ENCODE results near the gene ITPK1. TPM values are rescaled to one million over a fixed set of nuclear protein-coding genes. Genes with fewer than 3 reads are reported as not detected.

ITPK1 gene
- total RNA-seq, 1 experiment from 2014 or later: 133 TPM

- TF ChIP-seq, protein P1, sequence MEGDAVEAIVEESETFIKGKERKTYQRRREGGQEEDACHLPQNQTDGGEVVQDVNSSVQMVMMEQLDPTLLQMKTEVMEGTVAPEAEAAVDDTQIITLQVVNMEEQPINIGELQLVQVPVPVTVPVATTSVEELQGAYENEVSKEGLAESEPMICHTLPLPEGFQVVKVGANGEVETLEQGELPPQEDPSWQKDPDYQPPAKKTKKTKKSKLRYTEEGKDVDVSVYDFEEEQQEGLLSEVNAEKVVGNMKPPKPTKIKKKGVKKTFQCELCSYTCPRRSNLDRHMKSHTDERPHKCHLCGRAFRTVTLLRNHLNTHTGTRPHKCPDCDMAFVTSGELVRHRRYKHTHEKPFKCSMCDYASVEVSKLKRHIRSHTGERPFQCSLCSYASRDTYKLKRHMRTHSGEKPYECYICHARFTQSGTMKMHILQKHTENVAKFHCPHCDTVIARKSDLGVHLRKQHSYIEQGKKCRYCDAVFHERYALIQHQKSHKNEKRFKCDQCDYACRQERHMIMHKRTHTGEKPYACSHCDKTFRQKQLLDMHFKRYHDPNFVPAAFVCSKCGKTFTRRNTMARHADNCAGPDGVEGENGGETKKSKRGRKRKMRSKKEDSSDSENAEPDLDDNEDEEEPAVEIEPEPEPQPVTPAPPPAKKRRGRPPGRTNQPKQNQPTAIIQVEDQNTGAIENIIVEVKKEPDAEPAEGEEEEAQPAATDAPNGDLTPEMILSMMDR (IDR thresholded peaks at IDR 0.05; ENCODE audit: unreplicated experiment): no peak
- Mint-ChIP-seq H3K9me3 (ENCODE audit: unreplicated experiment) (no peaks in the 10 kb centered on the region), H3K27ac (ENCODE audit: low read depth, unreplicated experiment) (no peak overlapping the region), H3K4me3 (ENCODE audit: unreplicated experiment) (no peak overlapping the region), H3K36me3 (ENCODE audit: insufficient read depth, unreplicated experiment) (no peaks in the 10 kb centered on the region), H3K27me3 (ENCODE audit: insufficient read depth, unreplicated experiment) (peaks cover 36% of the 10 kb centered on the region), H3K4me1 (ENCODE audit: insufficient read depth, unreplicated experiment) (peaks cover 4% of the 10 kb centered on the region)
- ChIA-PET CTCF (interaction anchor here (0.7 kb wide), 1 partner anchor 720 kb away, joined by 4 read pairs; no protein-coding TSS in a partner anchor), POLR2A (interaction anchor here (0.6 kb wide), 1 partner anchor 15 kb away, joined by 3 read pairs; no protein-coding TSS in a partner anchor)
- BruUV-seq (replicated peaks): no TSS peak
- intact Hi-C loops (cut with micrococcal nuclease): no loop called here
- DNase-seq (ENCODE audit: unreplicated experiment): no peak
Observed at GRCh38 chr14:92898566-92899131, 217.1 kb downstream of the ITPK1 start.

- H3K27me3 Mint-ChIP-seq (ENCODE audit: insufficient read depth, unreplicated experiment): peaks cover 30% of the 10 kb centered on the region
- peak; percentile 28 for DNase-seq (ENCODE audit: unreplicated experiment)
- peaks cover 4% of the 10 kb centered on the region for H3K4me1 Mint-ChIP-seq (ENCODE audit: insufficient read depth, unreplicated experiment)
- BruUV-seq (replicated peaks): no TSS peak
- H3K9me3 Mint-ChIP-seq (ENCODE audit: unreplicated experiment): no peaks in the 10 kb centered on the region
- intact Hi-C loops (cut with micrococcal nuclease): no loop called here
- CTCF ChIA-PET: interaction anchor here (0.6 to 0.7 kb wide), 2 partner anchors 17 to 721 kb away, joined by 3 to 4 read pairs; no protein-coding TSS in a partner anchor
- H3K4me3 Mint-ChIP-seq (ENCODE audit: unreplicated experiment): no peak overlapping the region
- TF ChIP-seq, protein P1 (IDR thresholded peaks at IDR 0.05; ENCODE audit: unreplicated experiment): no peak
- H3K36me3 Mint-ChIP-seq (ENCODE audit: insufficient read depth, unreplicated experiment): no peaks in the 10 kb centered on the region
- POLR2A ChIA-PET: no interaction called here
- H3K27ac Mint-ChIP-seq (ENCODE audit: low read depth, unreplicated experiment): no peak overlapping the region
Observed at GRCh38 chr14:92897922-92898565, 217.7 kb downstream of the ITPK1 start.

DNA sequence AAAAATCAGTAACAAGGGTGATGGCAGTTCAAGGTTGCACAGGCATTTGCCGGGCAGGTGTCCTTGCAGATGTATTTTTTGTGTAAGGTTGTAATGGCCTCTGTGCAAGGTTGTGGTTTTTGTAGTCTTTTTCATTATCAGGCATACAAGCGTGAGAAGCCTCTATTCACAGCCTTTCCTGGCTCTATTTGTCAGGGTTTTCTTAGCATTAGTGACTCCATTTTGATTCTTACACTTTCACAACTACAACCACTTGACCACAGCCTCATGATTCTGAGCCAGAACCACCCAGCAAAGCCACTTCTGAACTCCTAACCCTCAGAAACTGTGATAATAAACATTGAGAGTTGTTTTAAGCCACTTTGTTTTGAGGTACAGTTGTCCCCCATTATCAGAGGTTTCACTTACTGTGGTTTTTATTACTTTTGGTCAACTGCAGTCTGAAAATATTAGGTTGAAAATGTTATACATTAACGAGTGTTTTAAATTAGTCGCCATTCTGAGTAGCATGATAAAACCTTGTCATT, 220.3 kb downstream of the ITPK1 start:
- CTCF ChIA-PET: no interaction called here
- POLR2A ChIA-PET: no interaction called here
- intact Hi-C loops (cut with micrococcal nuclease): no loop called here
- TF ChIP-seq, protein P1 (IDR thresholded peaks at IDR 0.05; ENCODE audit: unreplicated experiment): no peak
- Mint-ChIP-seq H3K27ac (ENCODE audit: low read depth, unreplicated experiment) (no peak overlapping the region), H3K36me3 (ENCODE audit: insufficient read depth, unreplicated experiment) (no peaks in the 10 kb centered on the region), H3K27me3 (ENCODE audit: insufficient read depth, unreplicated experiment) (peaks cover 17% of the 10 kb centered on the region), H3K4me3 (ENCODE audit: unreplicated experiment) (no peak overlapping the region), H3K9me3 (ENCODE audit: unreplicated experiment) (no peaks in the 10 kb centered on the region), H3K4me1 (ENCODE audit: insufficient read depth, unreplicated experiment) (peaks cover 4% of the 10 kb centered on the region)
- no peak for DNase-seq (ENCODE audit: unreplicated experiment)
- BruUV-seq (replicated peaks): no TSS peak

GRCh38 chr14:92892589-92892988, 223.1 kb downstream of the ITPK1 start:
- no TSS peak for BruUV-seq (replicated peaks)
- intact Hi-C loops (cut with micrococcal nuclease): no loop called here
- H3K4me3 Mint-ChIP-seq (ENCODE audit: unreplicated experiment): no peak overlapping the region
- no peaks in the 10 kb centered on the region for H3K36me3 Mint-ChIP-seq (ENCODE audit: insufficient read depth, unreplicated experiment)
- TF ChIP-seq, protein P1 (IDR thresholded peaks at IDR 0.05; ENCODE audit: unreplicated experiment): no peak
- H3K27me3 Mint-ChIP-seq (ENCODE audit: insufficient read depth, unreplicated experiment): peaks cover 35% of the 10 kb centered on the region
- ChIA-PET POLR2A (interaction anchor here (0.6 to 1.0 kb wide), 3 partner anchors 11 to 87 kb away, joined by 3 to 4 read pairs (median 3); no protein-coding TSS in a partner anchor), CTCF (interaction anchor here (1.1 to 2.2 kb wide), 2 partner anchors 12 to 220 kb away, joined by 6 to 8 read pairs; no protein-coding TSS in a partner anchor)
- H3K27ac Mint-ChIP-seq (ENCODE audit: low read depth, unreplicated experiment): no peak overlapping the region
- no peaks in the 10 kb centered on the region for H3K9me3 Mint-ChIP-seq (ENCODE audit: unreplicated experiment)
- peak; percentile 11 for DNase-seq (ENCODE audit: unreplicated experiment)
- no peaks in the 10 kb centered on the region for H3K4me1 Mint-ChIP-seq (ENCODE audit: insufficient read depth, unreplicated experiment)

Data from MCF 10A (cell line).